ENCODE results near the gene QTRT2.

Gene QTRT2

GRCh38 chr3:114080201-114080600 lies 23.7 kb downstream of the QTRT2 start:
- H3K36me3 ChIP-seq (ENCODE audit: control insufficient read depth, low read depth, low read length): peaks cover 84% of the 10 kb centered on the region

GRCh38 chr3:114081037-114081436 lies 24.5 kb downstream of the QTRT2 start:
- H3K4me3 ChIP-seq (ENCODE audit: low read length): no peak overlapping the region
- H3K9ac ChIP-seq (ENCODE audit: low read length): no peak overlapping the region
- no peaks in the 10 kb centered on the region for H3K27me3 ChIP-seq (ENCODE audit: control insufficient read depth, insufficient read depth, low read length)
- no peaks in the 10 kb centered on the region for H3K9me3 ChIP-seq (ENCODE audit: control insufficient read depth, low read depth, low read length)
- H3K27ac ChIP-seq (ENCODE audit: low read length): no peak overlapping the region
- peaks cover 83% of the 10 kb centered on the region for H3K36me3 ChIP-seq (ENCODE audit: control insufficient read depth, low read depth, low read length)
- no peaks in the 10 kb centered on the region for H3K4me1 ChIP-seq (ENCODE audit: control insufficient read depth, low read depth, low read length)

More at GRCh38 chr3:114080201-114080600, 23.7 kb downstream of the QTRT2 start:
- H3K9me3 ChIP-seq (ENCODE audit: control insufficient read depth, low read depth, low read length): no peaks in the 10 kb centered on the region
- no peak overlapping the region for H3K27ac ChIP-seq (ENCODE audit: low read length)
- H3K4me1 ChIP-seq (ENCODE audit: control insufficient read depth, low read depth, low read length): no peaks in the 10 kb centered on the region
- H3K27me3 ChIP-seq (ENCODE audit: control insufficient read depth, insufficient read depth, low read length): no peaks in the 10 kb centered on the region
- no peak overlapping the region for H3K4me3 ChIP-seq (ENCODE audit: low read length)
- no peak overlapping the region for H3K9ac ChIP-seq (ENCODE audit: low read length)

- Histone ChIP-seq H3K9me3 (ENCODE audit: control insufficient read depth, low read depth, low read length) (no peaks in the 10 kb centered on the region), H3K4me3 (ENCODE audit: low read length) (no peak overlapping the region), H3K27ac (ENCODE audit: low read length) (no peak overlapping the region), H3K4me1 (ENCODE audit: control insufficient read depth, low read depth, low read length) (no peaks in the 10 kb centered on the region), H3K9ac (ENCODE audit: low read length) (no peak overlapping the region), H3K27me3 (ENCODE audit: control insufficient read depth, insufficient read depth, low read length) (no peaks in the 10 kb centered on the region), H3K36me3 (ENCODE audit: control insufficient read depth, low read depth, low read length) (peaks cover 82% of the 10 kb centered on the region)
Observed at GRCh38 chr3:114083112-114083511, 26.6 kb downstream of the QTRT2 start.

- no peak overlapping the region for H3K9ac ChIP-seq (ENCODE audit: low read length)
- H3K9me3 ChIP-seq (ENCODE audit: control insufficient read depth, low read depth, low read length): no peaks in the 10 kb centered on the region
- H3K4me3 ChIP-seq (ENCODE audit: low read length): no peak overlapping the region
- no peaks in the 10 kb centered on the region for H3K27me3 ChIP-seq (ENCODE audit: control insufficient read depth, insufficient read depth, low read length)
- no peak overlapping the region for H3K27ac ChIP-seq (ENCODE audit: low read length)
- H3K36me3 ChIP-seq (ENCODE audit: control insufficient read depth, low read depth, low read length): peaks cover 55% of the 10 kb centered on the region
- H3K4me1 ChIP-seq (ENCODE audit: control insufficient read depth, low read depth, low read length): no peaks in the 10 kb centered on the region
Observed at GRCh38 chr3:114086356-114086755, 29.8 kb downstream of the QTRT2 start.

GRCh38 chr3:114089675-114090074 lies 33.1 kb downstream of the QTRT2 start:
- Histone ChIP-seq H3K36me3 (ENCODE audit: control insufficient read depth, low read depth, low read length) (peaks cover 29% of the 10 kb centered on the region), H3K4me3 (ENCODE audit: low read length) (no peak overlapping the region), H3K27me3 (ENCODE audit: control insufficient read depth, insufficient read depth, low read length) (no peaks in the 10 kb centered on the region), H3K9ac (ENCODE audit: low read length) (no peak overlapping the region), H3K4me1 (ENCODE audit: control insufficient read depth, low read depth, low read length) (no peaks in the 10 kb centered on the region), H3K9me3 (ENCODE audit: control insufficient read depth, low read depth, low read length) (no peaks in the 10 kb centered on the region), H3K27ac (ENCODE audit: low read length) (no peak overlapping the region)

GRCh38 chr3:114092151-114093015 lies 35.8 kb downstream of the QTRT2 start:
- Histone ChIP-seq H3K27me3 (ENCODE audit: control insufficient read depth, insufficient read depth, low read length) (no peaks in the 10 kb centered on the region), H3K4me3 (ENCODE audit: low read length) (no peak overlapping the region), H3K9me3 (ENCODE audit: control insufficient read depth, low read depth, low read length) (no peaks in the 10 kb centered on the region), H3K36me3 (ENCODE audit: control insufficient read depth, low read depth, low read length) (peaks cover 6% of the 10 kb centered on the region), H3K27ac (ENCODE audit: low read length) (no peak overlapping the region), H3K9ac (ENCODE audit: low read length) (no peak overlapping the region), H3K4me1 (ENCODE audit: control insufficient read depth, low read depth, low read length) (peaks cover 5% of the 10 kb centered on the region)

- Histone ChIP-seq H3K9ac (ENCODE audit: low read length) (no peak overlapping the region), H3K27me3 (ENCODE audit: control insufficient read depth, insufficient read depth, low read length) (no peaks in the 10 kb centered on the region), H3K36me3 (ENCODE audit: control insufficient read depth, low read depth, low read length) (peaks cover 1% of the 10 kb centered on the region), H3K4me1 (ENCODE audit: control insufficient read depth, low read depth, low read length) (peaks cover 5% of the 10 kb centered on the region), H3K4me3 (ENCODE audit: low read length) (no peak overlapping the region), H3K9me3 (ENCODE audit: control insufficient read depth, low read depth, low read length) (no peaks in the 10 kb centered on the region), H3K27ac (ENCODE audit: low read length) (no peak overlapping the region)
Observed at GRCh38 chr3:114093016-114093380, 36.5 kb downstream of the QTRT2 start.

- Histone ChIP-seq H3K9ac (ENCODE audit: low read length) (no peak overlapping the region), H3K27ac (ENCODE audit: low read length) (no peak overlapping the region), H3K4me3 (ENCODE audit: low read length) (no peak overlapping the region), H3K9me3 (ENCODE audit: control insufficient read depth, low read depth, low read length) (no peaks in the 10 kb centered on the region), H3K27me3 (ENCODE audit: control insufficient read depth, insufficient read depth, low read length) (no peaks in the 10 kb centered on the region), H3K4me1 (ENCODE audit: control insufficient read depth, low read depth, low read length) (peaks cover 5% of the 10 kb centered on the region), H3K36me3 (ENCODE audit: control insufficient read depth, low read depth, low read length) (no peaks in the 10 kb centered on the region)
Observed at GRCh38 chr3:114093596-114093995, 37.1 kb downstream of the QTRT2 start.

GRCh38 chr3:114095796-114096195 lies 39.3 kb downstream of the QTRT2 start:
- no peak overlapping the region for H3K9ac ChIP-seq (ENCODE audit: low read length)
- peaks cover 5% of the 10 kb centered on the region for H3K4me1 ChIP-seq (ENCODE audit: control insufficient read depth, low read depth, low read length)
- no peak overlapping the region for H3K4me3 ChIP-seq (ENCODE audit: low read length)
- H3K9me3 ChIP-seq (ENCODE audit: control insufficient read depth, low read depth, low read length): no peaks in the 10 kb centered on the region
- no peaks in the 10 kb centered on the region for H3K36me3 ChIP-seq (ENCODE audit: control insufficient read depth, low read depth, low read length)
- no peaks in the 10 kb centered on the region for H3K27me3 ChIP-seq (ENCODE audit: control insufficient read depth, insufficient read depth, low read length)
- H3K27ac ChIP-seq (ENCODE audit: low read length): no peak overlapping the region

GRCh38 chr3:114101101-114101500 lies 44.6 kb downstream of the QTRT2 start:
- no peak overlapping the region for H3K9ac ChIP-seq (ENCODE audit: low read length)

GRCh38 chr3:114103181-114103580 lies 46.6 kb downstream of the QTRT2 start:
- H3K27ac ChIP-seq (ENCODE audit: low read length): no peak overlapping the region
- H3K9ac ChIP-seq (ENCODE audit: low read length): no peak overlapping the region
- H3K4me1 ChIP-seq (ENCODE audit: control insufficient read depth, low read depth, low read length): peaks cover 6% of the 10 kb centered on the region
- H3K27me3 ChIP-seq (ENCODE audit: control insufficient read depth, insufficient read depth, low read length): no peaks in the 10 kb centered on the region
- no peaks in the 10 kb centered on the region for H3K9me3 ChIP-seq (ENCODE audit: control insufficient read depth, low read depth, low read length)
- H3K36me3 ChIP-seq (ENCODE audit: control insufficient read depth, low read depth, low read length): no peaks in the 10 kb centered on the region
- H3K4me3 ChIP-seq (ENCODE audit: low read length): no peak overlapping the region

More at GRCh38 chr3:114101101-114101500, 44.6 kb downstream of the QTRT2 start:
- H3K27me3 ChIP-seq (ENCODE audit: control insufficient read depth, insufficient read depth, low read length): no peaks in the 10 kb centered on the region
- H3K9me3 ChIP-seq (ENCODE audit: control insufficient read depth, low read depth, low read length): no peaks in the 10 kb centered on the region
- no peaks in the 10 kb centered on the region for H3K36me3 ChIP-seq (ENCODE audit: control insufficient read depth, low read depth, low read length)
- no peak overlapping the region for H3K4me3 ChIP-seq (ENCODE audit: low read length)
- H3K27ac ChIP-seq (ENCODE audit: low read length): no peak overlapping the region
- peaks cover 6% of the 10 kb centered on the region for H3K4me1 ChIP-seq (ENCODE audit: control insufficient read depth, low read depth, low read length)

GRCh38 chr3:114103858-114104257 lies 47.3 kb downstream of the QTRT2 start:
- H3K36me3 ChIP-seq (ENCODE audit: control insufficient read depth, low read depth, low read length): no peaks in the 10 kb centered on the region
- no peak overlapping the region for H3K27ac ChIP-seq (ENCODE audit: low read length)
- no peaks in the 10 kb centered on the region for H3K9me3 ChIP-seq (ENCODE audit: control insufficient read depth, low read depth, low read length)
- H3K4me3 ChIP-seq (ENCODE audit: low read length): no peak overlapping the region
- H3K9ac ChIP-seq (ENCODE audit: low read length): no peak overlapping the region
- peaks cover 6% of the 10 kb centered on the region for H3K4me1 ChIP-seq (ENCODE audit: control insufficient read depth, low read depth, low read length)
- H3K27me3 ChIP-seq (ENCODE audit: control insufficient read depth, insufficient read depth, low read length): no peaks in the 10 kb centered on the region

Data from iPS-18a (cell line).